ENCODE results near the gene AP4E1. TPM values are rescaled to one million over a fixed set of nuclear protein-coding genes. Genes with fewer than 3 reads are reported as not detected.
"Not testable (repeated sequence)": the region's sequence is repeated elsewhere in the genome, so short reads cannot be mapped to it uniquely, and the experiment has no call there.

Gene AP4E1
- total RNA-seq, 1 donor from 2014 or later: 7.1 TPM

DNA sequence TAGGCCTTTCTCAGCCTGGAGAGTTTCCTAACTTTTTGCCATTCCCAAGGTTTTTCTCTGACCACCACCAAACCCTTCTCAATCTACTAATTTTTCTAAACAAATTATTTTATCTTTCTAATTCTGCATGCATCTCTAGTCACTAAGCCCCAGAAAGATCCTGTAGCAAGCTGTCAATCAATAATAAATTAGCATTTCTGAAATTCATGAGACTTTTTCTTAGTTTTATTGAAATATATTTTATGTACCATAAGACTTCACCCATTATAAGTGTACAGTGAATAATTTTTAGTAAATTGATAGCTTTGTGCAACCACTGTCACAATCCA is 22.4 kb upstream of the AP4E1 start:
- intact Hi-C loops (cut with micrococcal nuclease): no loop called here
- DNase-seq (no peak), ATAC-seq (no peak)

DNA sequence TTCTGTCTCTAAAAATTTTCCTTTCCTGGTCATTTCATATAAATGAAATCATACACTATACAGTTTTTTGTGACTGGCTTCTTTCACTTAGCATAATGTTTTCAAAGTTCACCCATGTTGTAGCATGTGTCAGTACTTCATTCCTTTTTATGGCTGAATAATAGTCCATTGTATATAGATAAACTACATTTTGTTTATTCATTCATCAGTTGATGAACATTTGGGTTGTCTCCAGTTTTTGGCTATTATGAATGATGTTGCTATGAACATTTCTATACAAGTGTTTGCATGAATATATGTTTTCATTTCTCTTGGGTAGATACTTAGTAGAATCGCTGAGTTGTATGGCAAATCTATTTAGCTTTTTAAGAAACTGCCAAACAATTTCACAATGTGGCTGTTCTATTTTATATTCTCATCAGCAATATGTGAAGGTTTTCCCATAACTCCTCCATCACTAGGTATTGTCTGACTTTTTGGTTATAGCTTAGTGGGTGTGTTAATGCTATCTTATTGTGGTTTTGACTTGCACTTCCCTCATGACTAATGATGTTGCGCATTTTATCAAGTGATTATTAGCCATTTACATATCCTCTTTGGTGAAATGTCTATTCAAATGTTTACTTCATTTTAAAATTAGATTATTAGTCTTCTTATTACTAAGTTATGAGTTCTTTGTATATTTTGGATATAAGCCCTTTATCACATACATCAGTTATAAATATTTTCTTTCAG is 21.7 kb upstream of the AP4E1 start:
- intact Hi-C loops (cut with micrococcal nuclease): no loop called here
- DNase-seq (no peak), ATAC-seq (no peak)

DNA sequence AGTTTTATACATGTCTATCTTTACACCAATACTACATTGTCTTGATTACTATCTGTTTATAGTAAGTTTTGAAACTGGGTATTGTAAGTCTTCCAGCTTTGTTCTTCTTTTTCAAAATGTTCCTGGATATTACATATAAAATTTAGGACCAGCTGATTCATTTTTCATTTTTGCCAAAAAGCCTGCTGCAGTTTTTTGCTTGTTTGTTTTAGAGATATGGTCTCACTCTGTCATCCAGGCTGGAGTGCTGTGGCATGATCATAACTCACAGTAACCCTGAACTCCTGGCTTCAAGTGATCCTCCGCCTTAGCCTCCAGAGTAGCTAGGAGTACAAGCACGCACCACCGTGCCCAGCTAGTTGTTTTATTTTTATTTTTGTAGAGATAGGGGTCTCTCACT is 20.4 kb upstream of the AP4E1 start:
- ATAC-seq (no peak), DNase-seq (no peak)
- intact Hi-C loops (cut with micrococcal nuclease): no loop called here

DNA sequence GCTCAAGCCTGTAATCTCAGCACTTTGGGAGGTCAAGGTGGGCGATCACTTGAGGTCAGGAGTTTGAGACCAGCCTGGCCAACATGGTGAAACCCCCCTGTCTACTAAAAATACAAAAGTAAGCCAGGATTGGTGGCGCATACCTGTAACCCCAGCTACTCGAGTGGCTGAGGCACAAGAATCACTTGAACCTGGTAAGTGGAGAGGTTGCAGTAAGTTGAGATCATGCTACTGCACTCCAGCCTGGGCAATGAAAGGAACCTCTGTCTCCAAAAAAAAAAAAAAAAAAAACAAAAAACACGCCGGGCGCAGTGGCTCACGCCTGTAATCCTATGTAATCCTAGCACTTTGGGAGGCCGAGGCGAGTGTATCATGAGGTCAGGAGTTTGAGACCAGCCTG is 18.9 kb upstream of the AP4E1 start:
- intact Hi-C loops (cut with micrococcal nuclease): no loop called here
- no peak for DNase-seq
- no peak for ATAC-seq

DNA sequence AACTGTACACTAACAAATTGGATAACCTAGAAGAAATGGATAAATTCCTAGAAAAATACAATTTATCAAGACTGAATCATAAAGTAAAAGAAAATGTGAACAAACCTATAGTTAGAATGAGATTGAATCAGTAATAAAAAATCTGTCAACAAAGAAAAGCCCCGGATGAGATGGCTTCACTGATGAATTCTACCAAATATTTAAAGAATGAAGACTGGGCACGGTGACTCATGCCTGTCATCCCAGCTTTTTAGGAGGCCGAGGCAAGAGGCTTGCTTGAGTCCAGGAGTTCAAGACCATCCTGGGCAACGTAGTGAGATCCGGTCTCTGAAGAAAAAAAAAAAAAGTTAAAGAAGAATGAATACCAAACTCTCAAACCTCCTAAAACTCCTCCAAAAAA is 17.7 kb upstream of the AP4E1 start:
- ATAC-seq: no peak
- no peak for DNase-seq
- intact Hi-C loops (cut with micrococcal nuclease): no loop called here

DNA sequence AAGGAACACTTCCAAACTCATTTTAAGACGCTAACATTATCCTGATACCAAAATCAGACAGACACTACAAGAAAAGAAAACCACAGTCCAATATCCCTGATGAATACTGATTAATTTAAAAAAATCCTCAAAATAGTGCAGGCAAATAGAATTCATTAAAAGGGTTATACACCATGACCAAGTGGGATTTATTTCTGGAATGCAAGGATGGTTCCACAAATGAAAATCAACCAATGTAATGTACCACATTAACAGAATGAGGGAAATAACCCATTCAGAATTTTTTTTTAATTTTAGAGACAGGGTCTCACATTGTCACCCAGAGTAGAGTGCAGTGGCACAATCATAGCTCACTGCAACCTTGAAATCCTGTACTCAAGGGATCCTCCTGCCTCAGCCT is 17.3 kb upstream of the AP4E1 start:
- ATAC-seq: no peak
- no peak for DNase-seq
- intact Hi-C loops (cut with micrococcal nuclease): no loop called here

DNA sequence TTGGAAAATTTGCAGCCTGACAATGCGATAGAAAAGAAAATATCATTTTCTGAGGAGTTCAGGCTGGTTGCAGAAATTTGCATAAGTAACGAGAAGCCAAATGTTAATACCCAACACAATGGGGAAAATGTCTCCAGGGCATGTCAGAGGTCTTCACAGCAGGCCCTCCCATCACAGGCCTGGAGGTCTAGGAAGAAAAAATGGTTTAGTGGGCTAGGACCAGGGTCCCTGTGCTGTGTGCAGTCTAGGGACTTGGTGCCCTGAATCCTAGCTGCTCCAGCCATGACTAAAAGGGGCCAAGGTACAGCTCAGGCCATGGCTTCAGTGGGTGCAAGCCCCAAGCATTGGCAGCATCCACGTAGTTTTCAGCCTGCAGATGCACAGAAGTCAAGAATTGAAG is 14.5 kb upstream of the AP4E1 start:
- intact Hi-C loops (cut with micrococcal nuclease): no loop called here
- no peak for DNase-seq
- no peak for ATAC-seq

DNA sequence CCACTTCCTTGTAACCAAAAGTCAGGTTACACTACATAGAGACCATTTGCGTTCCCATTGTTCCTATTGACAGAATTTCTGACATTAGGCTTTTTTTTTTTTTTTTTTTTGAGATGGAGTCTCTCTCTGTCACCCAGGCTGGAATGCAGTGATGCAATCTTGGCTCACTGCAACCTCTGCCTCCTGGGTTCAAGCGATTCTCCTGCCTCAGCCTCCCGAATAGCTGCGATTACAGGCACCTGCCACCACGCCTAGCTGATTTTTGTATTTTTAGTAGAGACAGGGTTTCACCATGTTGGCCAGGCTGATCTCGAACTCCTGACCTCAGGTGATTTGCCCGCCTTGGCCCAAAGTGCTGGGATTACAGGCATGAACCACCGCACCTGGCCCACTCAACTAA is 7.1 kb upstream of the AP4E1 start:
- ATAC-seq; intact Hi-C loops (cut with micrococcal nuclease): not testable (repeated sequence)

DNA sequence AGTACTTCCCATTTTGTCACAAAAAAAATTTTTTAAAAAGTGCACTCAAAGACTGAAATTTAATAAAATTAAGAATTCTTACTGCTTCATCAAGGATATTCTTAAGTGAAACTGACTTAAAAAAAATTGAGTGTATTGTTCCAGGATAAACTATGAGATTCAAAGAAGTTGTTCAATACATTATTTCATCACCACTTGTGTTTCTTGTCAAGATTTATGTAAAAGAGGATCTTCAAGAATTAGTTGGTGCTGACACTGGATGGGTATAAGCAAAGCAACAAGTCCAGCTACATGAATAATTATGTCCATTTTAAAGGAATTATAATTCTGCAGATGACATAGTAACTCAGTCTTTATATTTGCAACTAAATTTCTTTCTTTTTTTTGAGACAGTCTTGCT is 4.3 kb upstream of the AP4E1 start:
- intact Hi-C loops (cut with micrococcal nuclease): no loop called here
- ATAC-seq: no peak

More for the DNA sequence above, 7.1 kb upstream of the AP4E1 start:
- not testable (repeated sequence) for DNase-seq

DNA sequence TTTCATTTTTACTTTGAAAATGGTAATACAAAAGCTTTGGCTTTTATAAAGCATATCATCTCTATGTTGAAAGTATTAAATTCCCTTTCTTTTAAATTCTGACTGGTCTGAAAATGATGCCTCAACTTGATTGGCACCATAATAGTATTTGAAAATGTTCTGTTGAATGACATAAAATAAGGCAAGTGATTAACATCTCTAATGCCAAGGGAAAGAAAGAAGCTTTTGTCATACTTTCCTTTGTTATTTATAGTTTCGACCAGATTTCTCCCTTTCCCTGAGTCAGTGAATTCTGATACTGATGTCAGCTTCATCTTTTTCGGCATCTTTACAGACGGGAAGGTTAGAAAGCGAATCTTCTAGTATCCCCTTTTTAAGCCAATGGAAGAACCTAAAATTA is 3.4 kb upstream of the AP4E1 start:
- no peak for ATAC-seq
- intact Hi-C loops (cut with micrococcal nuclease): no loop called here
- no peak for DNase-seq

More for the DNA sequence above, 4.3 kb upstream of the AP4E1 start:
- DNase-seq: no peak

DNA sequence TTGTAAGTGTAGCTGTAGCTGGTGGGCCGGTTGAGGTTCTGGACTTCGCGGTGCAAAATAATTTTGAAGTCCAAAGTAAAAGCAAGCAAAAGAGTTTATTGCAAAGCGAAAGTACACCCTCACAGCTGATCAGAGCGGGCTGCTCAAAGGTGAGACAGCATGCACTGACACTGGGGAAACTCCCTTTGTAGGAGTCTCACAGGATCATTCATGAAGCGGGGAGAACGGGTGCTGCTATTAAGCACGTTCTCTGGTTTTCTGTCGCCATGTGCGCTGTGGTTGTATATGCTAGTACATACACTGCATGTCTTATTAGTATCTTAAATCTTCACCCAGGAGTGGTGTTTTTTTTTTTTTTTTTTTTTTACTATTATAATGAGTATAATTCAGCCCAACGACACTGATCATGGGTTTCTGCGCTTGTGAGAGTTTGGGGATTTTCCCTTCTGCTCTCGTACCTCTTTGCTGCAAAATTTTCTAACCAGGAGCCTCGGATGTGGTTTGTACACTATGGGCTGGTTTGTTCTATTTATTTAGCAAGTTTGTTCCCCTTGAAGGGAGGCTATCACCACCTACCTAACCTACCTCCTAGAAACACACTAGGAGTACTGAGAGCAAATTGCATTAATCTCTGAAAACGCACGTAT is 1.4 kb upstream of the AP4E1 start:
- ATAC-seq: no peak
- intact Hi-C loops (cut with micrococcal nuclease): no loop called here
- DNase-seq: no peak

DNA sequence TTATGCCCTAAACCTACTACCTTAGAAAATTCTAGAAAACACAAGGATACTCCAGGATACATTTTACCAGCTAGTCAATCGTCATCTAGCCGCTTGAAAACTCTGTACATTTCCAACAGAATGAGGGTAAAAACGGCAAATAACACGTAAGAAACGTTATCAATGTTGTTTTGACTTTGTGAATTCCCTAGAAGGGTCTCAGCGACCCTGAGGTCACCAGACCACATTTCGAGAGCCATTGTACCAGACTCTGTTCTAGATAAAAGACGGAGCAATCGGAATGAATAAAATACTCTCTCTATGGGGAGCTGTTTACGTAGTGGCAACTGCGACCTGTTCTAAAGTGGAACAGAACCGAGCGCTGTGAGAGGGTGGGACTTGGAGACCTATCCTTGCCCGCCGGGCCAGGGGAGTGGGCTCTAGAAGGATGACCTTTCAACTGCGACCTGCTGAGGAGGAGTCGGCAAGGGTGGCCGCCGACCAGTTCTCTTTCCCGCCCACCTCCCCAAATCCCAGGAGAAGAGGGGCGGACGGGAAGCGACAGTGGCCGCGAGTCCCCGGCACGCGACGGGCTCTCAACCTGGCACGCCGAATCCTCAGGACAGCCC is 778 bp upstream of the AP4E1 start:
- ATAC-seq: peak; percentile 70
- DNase-seq: no peak
- intact Hi-C loops (cut with micrococcal nuclease): no loop called here

DNA sequence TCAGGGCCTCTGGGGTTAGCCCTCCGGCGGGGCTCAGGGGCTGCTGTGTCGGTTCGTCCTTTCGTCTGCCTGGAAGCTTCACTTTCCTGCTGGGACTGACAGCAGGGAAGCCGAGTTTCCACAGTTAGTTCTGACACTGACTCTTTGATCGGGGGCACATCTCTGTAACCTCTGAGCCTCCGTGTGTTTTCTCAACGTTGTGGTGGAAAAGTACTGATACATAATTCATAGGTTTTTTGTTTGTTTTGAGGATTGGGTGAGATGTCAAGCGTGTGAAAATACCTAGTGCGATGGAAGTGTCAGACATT is 481 bp downstream of the AP4E1 start:
- DNase-seq: no peak
- intact Hi-C loops (cut with micrococcal nuclease): no loop called here
- ATAC-seq: no peak

DNA sequence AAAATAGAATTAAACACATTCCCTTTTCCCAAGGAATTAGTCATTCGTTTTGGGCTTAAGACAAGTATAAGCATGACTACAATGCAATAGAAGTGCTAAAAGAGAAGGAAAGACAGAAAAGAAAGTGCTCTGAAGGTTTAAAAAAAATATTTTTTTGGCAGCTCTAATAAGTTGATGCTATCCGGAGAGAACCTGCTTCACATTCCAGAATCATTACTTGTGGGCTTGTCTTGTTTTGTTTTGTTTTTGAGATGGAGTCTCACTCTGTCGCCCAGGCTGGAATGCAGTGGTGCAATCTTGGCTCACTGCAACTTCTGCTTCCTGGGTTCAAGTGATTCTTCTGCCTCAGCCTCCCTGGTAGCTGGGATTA is 1.9 kb downstream of the AP4E1 start:
- intact Hi-C loops (cut with micrococcal nuclease); ATAC-seq; DNase-seq: not testable (repeated sequence)

DNA sequence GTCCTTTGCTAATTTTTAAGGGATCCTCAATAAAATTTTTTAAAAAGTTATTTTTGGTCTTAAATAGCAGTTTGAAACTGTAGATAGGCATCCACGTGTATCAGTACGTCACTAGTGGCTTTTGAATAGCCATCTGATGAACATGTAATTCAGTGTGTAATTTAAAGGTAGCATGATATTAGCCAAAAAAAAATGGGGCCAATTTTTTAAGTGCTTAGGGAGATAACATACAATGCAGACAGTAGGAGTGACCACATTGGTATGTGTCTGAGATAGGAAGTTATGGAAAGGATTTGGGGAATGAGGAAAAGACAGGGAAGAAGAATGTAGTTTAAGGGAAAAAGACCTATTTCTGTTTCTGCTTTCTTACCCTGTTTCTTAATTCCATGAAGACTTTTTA is 2.5 kb downstream of the AP4E1 start:
- ATAC-seq (no peak), DNase-seq (no peak)
- intact Hi-C loops (cut with micrococcal nuclease): no loop called here

DNA sequence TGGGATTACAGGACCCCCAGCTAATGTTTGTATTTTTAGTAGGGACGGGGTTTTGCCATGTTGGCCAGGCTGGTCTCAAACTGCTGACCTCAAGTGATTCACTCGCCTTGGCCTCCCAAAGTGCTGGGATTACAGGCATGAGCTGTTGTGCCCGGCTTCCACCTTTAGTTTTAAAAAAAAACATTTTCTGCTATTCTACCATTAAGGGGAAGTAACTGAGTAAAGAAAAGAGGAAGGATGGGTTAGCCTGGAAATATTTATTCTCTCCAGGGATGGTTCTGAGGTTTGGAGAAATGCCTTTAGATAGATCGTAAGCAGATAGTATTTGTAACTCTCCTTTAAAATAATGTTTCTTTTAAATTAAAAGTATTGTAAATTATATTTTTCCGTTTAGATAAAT is 3.1 kb downstream of the AP4E1 start:
- DNase-seq (no peak), ATAC-seq (no peak)
- intact Hi-C loops (cut with micrococcal nuclease): no loop called here

DNA sequence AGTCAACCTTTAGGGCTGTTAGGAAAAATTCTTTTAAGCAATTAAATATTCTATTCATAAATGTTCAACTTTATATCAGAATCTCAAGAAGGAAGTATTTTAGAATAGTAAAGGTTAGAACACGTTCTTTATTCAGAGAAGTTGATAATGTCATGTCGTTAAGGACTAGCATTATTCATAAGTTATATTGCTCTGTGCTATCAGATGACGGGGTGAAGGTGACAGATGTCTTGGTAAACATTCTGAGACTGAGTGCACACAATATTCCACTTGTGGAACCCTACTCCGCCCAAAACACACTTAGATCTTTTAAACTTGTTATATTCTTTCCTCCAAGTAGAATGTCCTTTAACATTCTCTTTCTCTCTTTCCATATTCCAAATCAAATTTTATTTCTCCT is 7.9 kb downstream of the AP4E1 start:
- intact Hi-C loops (cut with micrococcal nuclease): no loop called here
- DNase-seq (no peak), ATAC-seq (no peak)

DNA sequence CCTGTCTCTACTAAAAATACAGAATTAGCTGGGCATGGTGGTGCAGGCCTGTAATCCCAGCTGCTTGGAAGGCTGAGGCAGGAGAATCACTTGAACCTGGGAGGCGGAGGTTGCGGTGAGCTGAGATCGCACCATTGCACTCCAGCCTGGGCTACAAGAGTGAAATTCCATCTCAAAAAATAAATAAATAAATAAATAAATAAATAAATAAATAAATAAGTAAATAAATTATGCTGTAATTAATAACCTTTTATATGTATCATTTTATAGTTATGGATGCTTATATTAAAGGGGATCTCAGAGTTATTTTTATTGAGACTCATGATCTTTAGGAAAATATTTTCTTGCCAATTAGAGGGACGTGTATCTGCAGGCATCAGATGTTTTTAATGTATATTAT is 10.9 kb downstream of the AP4E1 start:
- DNase-seq; intact Hi-C loops (cut with micrococcal nuclease); ATAC-seq: not testable (repeated sequence)

DNA sequence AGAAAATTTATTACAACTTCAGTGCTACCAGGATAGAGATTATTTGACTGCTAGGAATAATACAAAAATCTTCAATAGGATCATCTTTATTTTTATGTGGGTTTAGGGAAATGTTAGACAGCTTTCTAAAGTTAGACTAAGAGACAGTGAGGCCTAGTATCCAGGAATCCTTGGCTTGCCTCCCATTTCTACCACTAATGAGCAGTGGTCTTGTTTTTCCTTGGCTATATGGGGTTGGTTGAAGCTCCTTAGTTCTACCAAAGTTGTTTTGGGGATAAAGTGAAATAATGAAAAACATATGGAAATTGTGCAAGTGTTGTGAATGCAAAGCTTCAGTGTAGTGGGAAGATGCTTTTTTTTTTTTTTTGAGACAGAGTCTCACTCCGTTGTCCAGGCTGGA is 16.8 kb downstream of the AP4E1 start:
- intact Hi-C loops (cut with micrococcal nuclease): no loop called here
- no peak for ATAC-seq
- no peak for DNase-seq

DNA sequence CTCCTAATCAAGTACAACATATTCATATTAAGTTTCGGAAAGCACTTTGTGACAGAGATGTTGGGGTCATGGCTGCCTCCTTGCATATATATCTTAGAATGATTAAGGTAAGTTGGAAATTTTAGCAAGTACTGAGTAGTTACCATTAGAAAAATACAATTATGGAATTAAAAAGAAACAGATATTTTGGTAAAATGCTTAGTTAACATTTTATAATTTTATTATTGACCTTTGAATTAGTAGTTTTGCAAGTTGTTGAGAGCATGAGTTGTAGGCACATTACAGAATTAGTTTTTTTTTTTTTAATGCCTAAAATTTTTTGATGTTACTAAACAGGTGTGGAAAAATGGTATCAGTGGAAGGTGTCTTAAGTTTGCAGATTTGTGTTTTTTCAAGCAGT is 20.6 kb downstream of the AP4E1 start:
- ATAC-seq: no peak
- DNase-seq: no peak
- intact Hi-C loops (cut with micrococcal nuclease): no loop called here

DNA sequence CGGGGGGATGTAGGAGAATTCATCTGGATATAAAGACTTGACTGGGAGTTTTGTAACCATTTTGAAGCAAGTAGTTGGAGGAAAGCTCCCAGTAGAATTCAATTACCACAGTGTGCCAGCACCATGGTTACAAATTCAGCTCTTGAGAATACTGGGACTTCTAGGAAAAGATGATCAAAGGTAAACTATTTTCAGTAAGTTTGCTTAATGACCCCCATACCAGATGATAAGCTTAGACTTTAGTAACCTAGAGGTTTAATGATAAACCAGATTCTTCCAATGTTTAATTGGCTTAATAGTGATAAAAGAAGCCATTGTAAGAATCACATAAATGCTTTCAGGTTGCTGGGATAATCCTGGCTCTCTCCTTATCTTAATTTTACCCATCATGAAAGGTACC is 22.3 kb downstream of the AP4E1 start:
- ATAC-seq (no peak), DNase-seq (no peak)
- intact Hi-C loops (cut with micrococcal nuclease): no loop called here
